Prostate gland (tissue), 2 donors: Measurements from ENCODE around the gene OVCA2. TPM values are rescaled to one million over a fixed set of nuclear protein-coding genes. Genes with fewer than 3 reads are reported as not detected.
A peak's percentile ranks its signal among the peaks of the same experiment; 100 is the strongest.

Experiments used
- DNase-seq: peaks from one replicate; pipeline ENCODE4 v3.0.0-alpha.2; 2019; ENCODE audit warnings: low spot score
- H3K27ac ChIP-seq, 2 donors: fragments of 200-600 bp; sonication (generic); 2 replicates each; pipeline ENCODE4 v1.5.1; 2017 to 2019
- H3K27me3 ChIP-seq: fragments of 200-600 bp; sonication (generic); replicated peaks from 2 replicates; pipeline ENCODE4 v1.5.1; 2019; ENCODE audit not compliant: insufficient read depth
- H3K36me3 ChIP-seq, 2 donors: fragments of 200-600 bp; sonication (generic); 1 replicate in 1 of 2; 2 replicates in 1 of 2; pipeline versions ENCODE4 v1.5.1 to v1.8.1; 2017 to 2019
- H3K4me1 ChIP-seq: fragments of 200-600 bp; sonication (generic); replicated peaks from 2 replicates; pipeline ENCODE4 v1.5.1; 2019
- H3K4me3 ChIP-seq, 2 donors: fragments of 200-600 bp; sonication (generic); 2 replicates each; pipeline ENCODE4 v1.5.1; 2017 to 2019
- H3K9me3 ChIP-seq: fragments of 200-600 bp; sonication (generic); 2 replicates; pipeline ENCODE4 v1.5.1; 2017
- POLR2A ChIP-seq: fragments of 450-650 bp; IDR thresholded peaks from one replicate; pipeline ENCODE4 v1.6.1; 2016; ENCODE audit warnings: antibody characterized with exemption, mild to moderate bottlenecking
- POLR2AphosphoS5 ChIP-seq: sonication (generic); formaldehyde crosslinking; IDR thresholded peaks from one replicate; pipeline ENCODE4 v1.6.1; 2017; ENCODE audit warnings: antibody characterized with exemption
- WGBS: methylation state at CpG from one replicate; pipeline ENCODE4 v1.1.5; 2018; 5-methylcytosine and 5-hydroxymethylcytosine counted together
- intact Hi-C: fragments of 100-400 bp; cut with DNase I; formaldehyde crosslinking; loops from one replicate; pipeline ENCODE4 v1.14.2; 2022
- total RNA-seq, 2 donors: library from RNA; depleted of rRNA; stranded (reverse); fragments of >200 nt; gene quantifications; one replicate each; pipeline ENCODE4 v1.1.0, GENCODE V29; 2016
- TF ChIP-seq, protein P1 (sequence below), 4 experiments: fragments of 200-600 bp in 2 of 4; fragments of 450-650 bp in 2 of 4; sonication (generic) in 2 of 4; IDR thresholded peaks; 1 replicate in 3 of 4; 2 replicates in 1 of 4; pipeline ENCODE4 v1.5.1; 2016 to 2019; ENCODE audit warnings: antibody characterized with exemption in 4 of 4, mild to moderate bottlenecking in 2 of 4, moderate library complexity in 2 of 4

The OVCA2 gene
- total RNA-seq, 2 donors from 2014 or later = 52.2 to 57.5 TPM

DNA sequence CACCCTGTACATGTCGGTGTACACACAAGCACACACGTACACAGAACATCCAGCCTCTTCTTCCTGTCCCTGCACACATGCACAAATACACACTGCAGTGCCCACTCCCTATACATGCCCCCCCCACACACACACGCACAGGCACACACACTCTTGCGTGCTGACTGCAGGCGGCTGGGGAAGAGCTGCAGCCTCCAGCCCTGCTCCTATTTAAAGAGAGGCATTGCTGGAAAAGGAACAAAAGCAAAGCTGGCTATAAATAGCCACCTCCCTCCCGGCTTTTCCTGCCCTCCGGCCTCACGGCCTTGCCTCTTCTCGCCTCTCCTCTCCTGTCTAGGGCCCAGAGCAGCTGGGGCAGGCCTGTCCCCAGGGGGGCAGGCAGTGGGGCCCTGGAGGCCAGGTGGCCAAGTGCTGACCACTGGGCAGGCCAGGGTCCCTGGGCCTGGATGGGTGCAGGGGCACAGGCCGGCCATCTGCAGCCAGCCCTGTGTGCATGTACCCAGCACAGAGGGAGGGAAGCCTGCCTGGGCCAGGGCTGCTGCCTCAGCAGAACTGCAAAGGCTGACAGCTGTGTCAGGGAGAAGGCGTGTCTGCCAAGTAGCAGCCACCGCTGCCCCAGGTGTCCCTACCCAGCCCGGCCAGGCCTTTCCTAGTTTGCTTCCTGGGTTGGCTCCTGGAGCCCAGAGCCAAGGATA is 42.1 kb upstream of the OVCA2 start:
- H3K4me1 ChIP-seq = peaks cover 37% of the 10 kb centered on the region
- no peaks in the 10 kb centered on the region for H3K9me3 ChIP-seq
- peak; percentile 71 for DNase-seq
- peak; percentile 62 for TF ChIP-seq POLR2AphosphoS5
- TF ChIP-seq POLR2A = no peak
- intact Hi-C loops = loop anchor here (5.0 kb wide), 1 partner anchor 62 kb away; no protein-coding TSS in a partner anchor
- no peak overlapping the region for H3K4me3 ChIP-seq
- H3K27ac ChIP-seq = peak overlapping the region; percentile 80 to 87
- no peaks in the 10 kb centered on the region for H3K27me3 ChIP-seq
- no peaks in the 10 kb centered on the region for H3K36me3 ChIP-seq
- 8% methylated on average over 12 of the region's 13 CpGs for WGBS

- peak; percentile 46 for DNase-seq
- intact Hi-C loops = no loop called here
- Histone ChIP-seq H3K27me3 (no peaks in the 10 kb centered on the region), H3K36me3 (no peaks in the 10 kb centered on the region), H3K27ac (peak overlapping the region; percentile 69 to 82), H3K9me3 (no peaks in the 10 kb centered on the region), H3K4me3 (no peak overlapping the region), H3K4me1 (peaks cover 16% of the 10 kb centered on the region)
- TF ChIP-seq, protein P1, sequence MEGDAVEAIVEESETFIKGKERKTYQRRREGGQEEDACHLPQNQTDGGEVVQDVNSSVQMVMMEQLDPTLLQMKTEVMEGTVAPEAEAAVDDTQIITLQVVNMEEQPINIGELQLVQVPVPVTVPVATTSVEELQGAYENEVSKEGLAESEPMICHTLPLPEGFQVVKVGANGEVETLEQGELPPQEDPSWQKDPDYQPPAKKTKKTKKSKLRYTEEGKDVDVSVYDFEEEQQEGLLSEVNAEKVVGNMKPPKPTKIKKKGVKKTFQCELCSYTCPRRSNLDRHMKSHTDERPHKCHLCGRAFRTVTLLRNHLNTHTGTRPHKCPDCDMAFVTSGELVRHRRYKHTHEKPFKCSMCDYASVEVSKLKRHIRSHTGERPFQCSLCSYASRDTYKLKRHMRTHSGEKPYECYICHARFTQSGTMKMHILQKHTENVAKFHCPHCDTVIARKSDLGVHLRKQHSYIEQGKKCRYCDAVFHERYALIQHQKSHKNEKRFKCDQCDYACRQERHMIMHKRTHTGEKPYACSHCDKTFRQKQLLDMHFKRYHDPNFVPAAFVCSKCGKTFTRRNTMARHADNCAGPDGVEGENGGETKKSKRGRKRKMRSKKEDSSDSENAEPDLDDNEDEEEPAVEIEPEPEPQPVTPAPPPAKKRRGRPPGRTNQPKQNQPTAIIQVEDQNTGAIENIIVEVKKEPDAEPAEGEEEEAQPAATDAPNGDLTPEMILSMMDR (IDR thresholded peaks at IDR 0.05) = peak in 1 of 4 experiments; percentile 4
- TF ChIP-seq POLR2A = no peak
- WGBS = 56% methylated on average over 13 of the region's 16 CpGs
These were observed 39.0 kb upstream of the OVCA2 start for GRCh38 chr17:2002767-2003329.

GRCh38 chr17:2003525-2003924 is 38.3 kb upstream of the OVCA2 start:
- Histone ChIP-seq H3K27me3 (no peaks in the 10 kb centered on the region), H3K36me3 (no peaks in the 10 kb centered on the region), H3K27ac (peak overlapping the region; percentile 69 to 82), H3K9me3 (no peaks in the 10 kb centered on the region), H3K4me3 (no peak overlapping the region), H3K4me1 (peaks cover 11% of the 10 kb centered on the region)
- DNase-seq = no peak
- WGBS = 97% methylated on average over 13 of the region's 13 CpGs
- intact Hi-C loops = no loop called here
- TF ChIP-seq POLR2AphosphoS5 = no peak
- TF ChIP-seq POLR2A = no peak
- TF ChIP-seq, protein P1 (IDR thresholded peaks at IDR 0.05) = no peak

GRCh38 chr17:2004435-2004952 is 37.3 kb upstream of the OVCA2 start:
- no peaks in the 10 kb centered on the region for H3K36me3 ChIP-seq
- 84% methylated on average over 12 of the region's 12 CpGs for WGBS
- intact Hi-C loops = no loop called here

More at GRCh38 chr17:2004435-2004952, 37.3 kb upstream of the OVCA2 start:
- Histone ChIP-seq H3K27me3 (no peaks in the 10 kb centered on the region), H3K4me1 (peaks cover 6% of the 10 kb centered on the region), H3K4me3 (no peak overlapping the region), H3K27ac (no peak overlapping the region), H3K9me3 (no peaks in the 10 kb centered on the region)
- TF ChIP-seq, protein P1 (IDR thresholded peaks at IDR 0.05) = no peak
- TF ChIP-seq POLR2AphosphoS5 (no peak), POLR2A (no peak)
- no peak for DNase-seq
